H9 (cell line): ENCODE measurements around the gene CLEC1A. TPM values are rescaled to one million over a fixed set of nuclear protein-coding genes. Genes with fewer than 3 reads are reported as not detected.

Source experiments
- DNase-seq: peaks from one replicate; pipeline ENCODE4 v3.0.0-alpha.2; 2017
- H2AFZ ChIP-seq: one replicate; pipeline ENCODE4 v1.6.1; 2013; ENCODE audit warnings: mild to moderate bottlenecking, low read length, control low read depth, moderate library complexity
- H2AK5ac ChIP-seq: 2 replicates; pipeline ENCODE4 v1.6.1; 2013; ENCODE audit warnings: low read length, control low read depth, mixed read lengths; ENCODE audit not compliant: insufficient read length
- H2BK120ac ChIP-seq: one replicate; pipeline ENCODE4 v1.6.1; 2013; ENCODE audit warnings: low read depth, mild to moderate bottlenecking, low read length, control low read depth, inconsistent platforms; ENCODE audit not compliant: poor library complexity, severe bottlenecking
- H2BK12ac ChIP-seq: 2 replicates; pipeline ENCODE4 v1.6.1; 2013; ENCODE audit warnings: low read length, control low read depth, mixed read lengths, low read depth; ENCODE audit not compliant: insufficient read length
- H2BK15ac ChIP-seq: 2 replicates; pipeline ENCODE4 v1.6.1; 2013; ENCODE audit warnings: low read depth, low read length, control low read depth
- H2BK20ac ChIP-seq: one replicate; pipeline ENCODE4 v1.6.1; 2013; ENCODE audit warnings: low read depth, mild to moderate bottlenecking, low read length, control low read depth, inconsistent platforms; ENCODE audit not compliant: poor library complexity, severe bottlenecking
- H2BK5ac ChIP-seq: 2 replicates; pipeline ENCODE4 v1.6.1; 2013; ENCODE audit warnings: low read length, control low read depth, mixed read lengths; ENCODE audit not compliant: insufficient read length
- H3K14ac ChIP-seq: 2 replicates; pipeline ENCODE4 v1.6.1; 2013; ENCODE audit warnings: low read length, control low read depth; ENCODE audit not compliant: insufficient read depth
- H3K18ac ChIP-seq: 2 replicates; pipeline ENCODE4 v1.6.1; 2013; ENCODE audit warnings: low read depth, mild to moderate bottlenecking, mixed read lengths, low read length, control low read depth; ENCODE audit not compliant: insufficient read length
- H3K23ac ChIP-seq: 2 replicates; pipeline ENCODE4 v1.6.1; 2013; ENCODE audit warnings: low read length, control low read depth, mixed read lengths, low read depth; ENCODE audit not compliant: insufficient read length
- H3K23me2 ChIP-seq: 2 replicates; pipeline ENCODE4 v1.6.1; 2013; ENCODE audit warnings: low read depth, mild to moderate bottlenecking, mixed read lengths, low read length, control low read depth; ENCODE audit not compliant: insufficient read length, poor library complexity, severe bottlenecking
- H3K27ac ChIP-seq: 2 replicates; pipeline ENCODE4 v1.5.1; 2013; ENCODE audit warnings: low read length, control low read depth, mixed read lengths, low read depth; ENCODE audit not compliant: insufficient read length
- H3K27me3 ChIP-seq: 2 replicates; pipeline ENCODE4 v1.6.1; 2013; ENCODE audit warnings: low read length, control low read depth, inconsistent platforms; ENCODE audit not compliant: insufficient read depth
- H3K4ac ChIP-seq: 2 replicates; pipeline ENCODE4 v1.6.1; 2013; ENCODE audit warnings: low read depth, mild to moderate bottlenecking, control low read depth, inconsistent platforms, low read length, moderate library complexity
- H3K4me1 ChIP-seq: 2 replicates; pipeline ENCODE4 v1.6.1; 2013; ENCODE audit warnings: low read length, control low read depth, inconsistent platforms; ENCODE audit not compliant: insufficient read depth
- H3K4me2 ChIP-seq: 2 replicates; pipeline ENCODE4 v1.6.1; 2013; ENCODE audit warnings: low read length, control low read depth, mixed read lengths; ENCODE audit not compliant: insufficient read length, insufficient read depth
- H3K56ac ChIP-seq: 2 replicates; pipeline ENCODE4 v1.6.1; 2013; ENCODE audit warnings: low read depth, mild to moderate bottlenecking, mixed read lengths, low read length, control low read depth; ENCODE audit not compliant: insufficient read length
- H3K79me1 ChIP-seq: 2 replicates; pipeline ENCODE4 v1.6.1; 2013; ENCODE audit warnings: low read depth, mild to moderate bottlenecking, moderate library complexity, low read length, control low read depth, inconsistent platforms; ENCODE audit not compliant: insufficient read depth, poor library complexity, severe bottlenecking
- H3K79me2 ChIP-seq: 2 replicates; pipeline ENCODE4 v1.6.1; 2013; ENCODE audit warnings: low read length, control low read depth, inconsistent platforms; ENCODE audit not compliant: insufficient read depth
- H3K9ac ChIP-seq: 2 replicates; pipeline ENCODE4 v1.6.1; 2013; ENCODE audit warnings: low read length, control low read depth, mixed read lengths; ENCODE audit not compliant: insufficient read length; ENCODE audit errors: extremely low read depth
- H3K9me3 ChIP-seq: one replicate; pipeline ENCODE4 v1.6.1; 2013; ENCODE audit warnings: low read depth, low read length, inconsistent platforms; ENCODE audit not compliant: control insufficient read depth
- H3T11ph ChIP-seq: one replicate; pipeline ENCODE4 v1.6.1; 2013; ENCODE audit warnings: mild to moderate bottlenecking, low read length, control low read depth, inconsistent platforms
- H4K20me1 ChIP-seq: one replicate; pipeline ENCODE4 v1.6.1; 2013; ENCODE audit not compliant: control insufficient read depth, insufficient read length, insufficient read depth
- H4K5ac ChIP-seq: 2 replicates; pipeline ENCODE4 v1.6.1; 2013; ENCODE audit warnings: low read depth, mild to moderate bottlenecking, mixed read lengths, low read length, control low read depth; ENCODE audit not compliant: insufficient read length
- H4K8ac ChIP-seq: replicated peaks from 2 replicates; pipeline ENCODE4 v1.6.1; 2013; ENCODE audit warnings: low read length, control low read depth, mixed read lengths, low read depth; ENCODE audit not compliant: insufficient read length
- H4K91ac ChIP-seq: 2 replicates; pipeline ENCODE4 v1.6.1; 2013; ENCODE audit warnings: low read depth, mild to moderate bottlenecking, moderate library complexity, mixed read lengths, low read length, control low read depth; ENCODE audit not compliant: insufficient read length
- H3K27ac Mint-ChIP-seq, 3 experiments: 2 replicates in 2 of 3; 3 replicates in 1 of 3; pipeline ENCODE4 v1.8.0; 2020 to 2021; ENCODE audit warnings: mixed read lengths in 3 of 3, mild to moderate bottlenecking in 1 of 3, moderate library complexity in 1 of 3
- H3K27me3 Mint-ChIP-seq: 2 replicates; pipeline ENCODE4 v1.8.0; 2021; ENCODE audit warnings: low read depth, mild to moderate bottlenecking, moderate library complexity, mixed read lengths
- H3K36me3 Mint-ChIP-seq, 3 experiments: 2 replicates in 2 of 3; 3 replicates in 1 of 3; pipeline ENCODE4 v1.8.0; 2020 to 2021; ENCODE audit warnings: low read depth in 3 of 3, mixed read lengths in 3 of 3; ENCODE audit not compliant: insufficient read depth in 1 of 3
- H3K4me1 Mint-ChIP-seq, 2 experiments: 2 replicates each; pipeline ENCODE4 v1.8.0; 2020; ENCODE audit warnings: mixed read lengths in 2 of 2
- H3K4me3 Mint-ChIP-seq, 2 experiments: 2 replicates in 1 of 2; 3 replicates in 1 of 2; pipeline ENCODE4 v1.8.0; 2020 to 2021; ENCODE audit warnings: mild to moderate bottlenecking in 2 of 2, mixed read lengths in 2 of 2, moderate library complexity in 1 of 2
- H3K9me3 Mint-ChIP-seq, 2 experiments: 2 replicates in 1 of 2; 3 replicates in 1 of 2; pipeline ENCODE4 v1.8.0; 2020; ENCODE audit warnings: mild to moderate bottlenecking in 2 of 2, mixed read lengths in 2 of 2, moderate library complexity in 1 of 2
- WGBS: extraction: QIAGEN DNeasy Blood & Tissue Kit; methylation state at CpG from one replicate; pipeline ENCODE4 v1.1.7; 2013; ENCODE audit warnings: missing lambda C conversion rate, low lambda C conversion rate, mixed read lengths; ENCODE audit not compliant: insufficient read length; ENCODE audit errors: extremely low coverage; 5-methylcytosine and 5-hydroxymethylcytosine counted together
- total RNA-seq: library from RNA; stranded (reverse); gene quantifications from 2 replicates; pipeline ENCODE4 v1.2.1, GENCODE V29; 2021
- TF ChIP-seq, protein P1 (sequence below): fragments of 200-600 bp; sonication (generic); conservative IDR thresholded peaks from 3 replicates; pipeline ENCODE4 v1.8.0; 2021; ENCODE audit warnings: antibody characterized with exemption, mild to moderate bottlenecking

The CLEC1A gene
- total RNA-seq, 1 experiment from 2014 or later: not detected

DNA sequence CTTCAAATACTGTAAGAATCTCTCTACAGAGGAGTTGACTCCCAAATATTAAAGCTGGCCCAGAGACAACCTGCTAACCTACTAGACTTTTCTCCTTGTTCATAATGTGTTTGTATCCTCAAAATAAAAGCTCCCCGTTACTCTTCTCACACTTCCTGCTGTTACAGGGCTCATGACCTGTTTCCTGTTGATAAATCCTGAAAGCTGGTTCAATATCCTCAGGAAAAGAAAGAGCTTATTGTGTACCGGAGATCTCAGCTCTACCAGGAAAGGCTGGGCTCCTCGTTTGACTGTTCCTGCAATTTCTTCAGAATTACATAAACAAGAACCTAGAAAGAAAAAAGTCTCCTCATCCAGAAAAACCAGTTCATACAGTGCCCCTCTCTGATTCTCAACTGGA is 30.8 kb downstream of the CLEC1A start:
- H3K9me3 Mint-ChIP-seq: no peaks in the 10 kb centered on the region
- no peak overlapping the region for H4K5ac ChIP-seq
- H3K23me2 ChIP-seq: no peaks in the 10 kb centered on the region
- no peak overlapping the region for H2BK5ac ChIP-seq
- H3K56ac ChIP-seq: no peak overlapping the region
- no peaks in the 10 kb centered on the region for H3K27me3 Mint-ChIP-seq
- no peak overlapping the region for H3K23ac ChIP-seq
- no peak overlapping the region for H3K27ac Mint-ChIP-seq
- H3K27me3 ChIP-seq: no peaks in the 10 kb centered on the region; the same call in 1 of the 2 replicates
- H3K4ac ChIP-seq: no peak overlapping the region
- H4K8ac ChIP-seq: no peak overlapping the region
- H2AK5ac ChIP-seq: no peak overlapping the region
- H3K27ac ChIP-seq: no peak overlapping the region
- TF ChIP-seq, protein P1, sequence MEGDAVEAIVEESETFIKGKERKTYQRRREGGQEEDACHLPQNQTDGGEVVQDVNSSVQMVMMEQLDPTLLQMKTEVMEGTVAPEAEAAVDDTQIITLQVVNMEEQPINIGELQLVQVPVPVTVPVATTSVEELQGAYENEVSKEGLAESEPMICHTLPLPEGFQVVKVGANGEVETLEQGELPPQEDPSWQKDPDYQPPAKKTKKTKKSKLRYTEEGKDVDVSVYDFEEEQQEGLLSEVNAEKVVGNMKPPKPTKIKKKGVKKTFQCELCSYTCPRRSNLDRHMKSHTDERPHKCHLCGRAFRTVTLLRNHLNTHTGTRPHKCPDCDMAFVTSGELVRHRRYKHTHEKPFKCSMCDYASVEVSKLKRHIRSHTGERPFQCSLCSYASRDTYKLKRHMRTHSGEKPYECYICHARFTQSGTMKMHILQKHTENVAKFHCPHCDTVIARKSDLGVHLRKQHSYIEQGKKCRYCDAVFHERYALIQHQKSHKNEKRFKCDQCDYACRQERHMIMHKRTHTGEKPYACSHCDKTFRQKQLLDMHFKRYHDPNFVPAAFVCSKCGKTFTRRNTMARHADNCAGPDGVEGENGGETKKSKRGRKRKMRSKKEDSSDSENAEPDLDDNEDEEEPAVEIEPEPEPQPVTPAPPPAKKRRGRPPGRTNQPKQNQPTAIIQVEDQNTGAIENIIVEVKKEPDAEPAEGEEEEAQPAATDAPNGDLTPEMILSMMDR: no peak
- no peaks in the 10 kb centered on the region for H3K79me1 ChIP-seq
- H2BK15ac ChIP-seq: no peak overlapping the region
- H3K79me2 ChIP-seq: peaks cover 2% of the 10 kb centered on the region; the same call in 1 of the 2 replicates
- H3K9me3 ChIP-seq: no peaks in the 10 kb centered on the region
- H3K18ac ChIP-seq: no peak overlapping the region
- no peak overlapping the region for H2BK12ac ChIP-seq
- no peak overlapping the region for H3K9ac ChIP-seq
- H4K91ac ChIP-seq: no peak overlapping the region
- no peaks in the 10 kb centered on the region for H4K20me1 ChIP-seq
- no peak overlapping the region for H3K4me3 Mint-ChIP-seq
- DNase-seq: no peak
- no peak overlapping the region for H2AFZ ChIP-seq
- H2BK120ac ChIP-seq: no peak overlapping the region
- no peak overlapping the region for H3T11ph ChIP-seq
- no peak overlapping the region for H3K14ac ChIP-seq
- H2BK20ac ChIP-seq: no peak overlapping the region
- H3K4me1 Mint-ChIP-seq: 0 out of 4 replicates have a peak, but pooled peaks cover 3 to 4% of the 10 kb centered on the region in 2 experiments
- no peaks in the 10 kb centered on the region for H3K4me1 ChIP-seq
- H3K36me3 Mint-ChIP-seq: no peaks in the 10 kb centered on the region
- no CpG with 5 or more reads among the region's 3 CpGs for WGBS
- no peak overlapping the region for H3K4me2 ChIP-seq
